ENCODE measurements around the gene TUBA1A.
"Not testable (repeated sequence)": the region's sequence is repeated elsewhere in the genome, so short reads cannot be mapped to it uniquely, and the experiment has no call there.

The TUBA1A gene

DNA sequence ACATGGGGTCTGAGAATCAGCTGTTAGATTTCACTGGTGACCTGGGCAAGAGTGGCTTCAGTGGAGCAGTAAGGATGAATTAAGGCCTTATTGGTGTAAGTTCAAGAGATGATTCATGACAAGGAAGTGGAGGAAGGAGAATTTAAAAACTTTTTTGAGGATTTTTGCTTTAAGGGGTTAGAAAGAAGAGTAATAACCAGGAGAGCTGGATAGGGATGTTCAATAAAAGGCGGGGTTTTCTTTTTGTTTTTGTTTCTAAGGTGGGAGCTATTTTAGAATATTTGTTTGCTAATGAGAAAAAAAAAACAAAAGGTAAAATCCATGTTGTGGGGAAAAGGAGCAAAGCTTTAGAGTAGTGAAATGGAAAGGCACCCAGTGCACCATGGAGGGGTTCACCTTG, 42.5 kb downstream of the TUBA1A start:
- DNase-seq (ENCODE audit: low read depth), result no peak
- TF ChIP-seq, protein P1, sequence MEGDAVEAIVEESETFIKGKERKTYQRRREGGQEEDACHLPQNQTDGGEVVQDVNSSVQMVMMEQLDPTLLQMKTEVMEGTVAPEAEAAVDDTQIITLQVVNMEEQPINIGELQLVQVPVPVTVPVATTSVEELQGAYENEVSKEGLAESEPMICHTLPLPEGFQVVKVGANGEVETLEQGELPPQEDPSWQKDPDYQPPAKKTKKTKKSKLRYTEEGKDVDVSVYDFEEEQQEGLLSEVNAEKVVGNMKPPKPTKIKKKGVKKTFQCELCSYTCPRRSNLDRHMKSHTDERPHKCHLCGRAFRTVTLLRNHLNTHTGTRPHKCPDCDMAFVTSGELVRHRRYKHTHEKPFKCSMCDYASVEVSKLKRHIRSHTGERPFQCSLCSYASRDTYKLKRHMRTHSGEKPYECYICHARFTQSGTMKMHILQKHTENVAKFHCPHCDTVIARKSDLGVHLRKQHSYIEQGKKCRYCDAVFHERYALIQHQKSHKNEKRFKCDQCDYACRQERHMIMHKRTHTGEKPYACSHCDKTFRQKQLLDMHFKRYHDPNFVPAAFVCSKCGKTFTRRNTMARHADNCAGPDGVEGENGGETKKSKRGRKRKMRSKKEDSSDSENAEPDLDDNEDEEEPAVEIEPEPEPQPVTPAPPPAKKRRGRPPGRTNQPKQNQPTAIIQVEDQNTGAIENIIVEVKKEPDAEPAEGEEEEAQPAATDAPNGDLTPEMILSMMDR (IDR thresholded peaks at IDR 0.05; ENCODE audit: low read depth, low read length, missing control alignments), result no peak
- H3K4me3 ChIP-seq (ENCODE audit: low read depth, low read length), result no peak overlapping the region

GRCh38 chr12:49144384-49144783, 44.5 kb downstream of the TUBA1A start:
- no peak overlapping the region for H3K4me3 ChIP-seq (ENCODE audit: low read depth, low read length)
- DNase-seq (ENCODE audit: low read depth), result no peak
- TF ChIP-seq, protein P1 (IDR thresholded peaks at IDR 0.05; ENCODE audit: low read depth, low read length, missing control alignments), result no peak

GRCh38 chr12:49138999-49139398, 49.9 kb downstream of the TUBA1A start:
- no peak for DNase-seq (ENCODE audit: low read depth)
- TF ChIP-seq, protein P1 (IDR thresholded peaks at IDR 0.05; ENCODE audit: low read depth, low read length, missing control alignments), result no peak
- no peak overlapping the region for H3K4me3 ChIP-seq (ENCODE audit: low read depth, low read length)

DNA sequence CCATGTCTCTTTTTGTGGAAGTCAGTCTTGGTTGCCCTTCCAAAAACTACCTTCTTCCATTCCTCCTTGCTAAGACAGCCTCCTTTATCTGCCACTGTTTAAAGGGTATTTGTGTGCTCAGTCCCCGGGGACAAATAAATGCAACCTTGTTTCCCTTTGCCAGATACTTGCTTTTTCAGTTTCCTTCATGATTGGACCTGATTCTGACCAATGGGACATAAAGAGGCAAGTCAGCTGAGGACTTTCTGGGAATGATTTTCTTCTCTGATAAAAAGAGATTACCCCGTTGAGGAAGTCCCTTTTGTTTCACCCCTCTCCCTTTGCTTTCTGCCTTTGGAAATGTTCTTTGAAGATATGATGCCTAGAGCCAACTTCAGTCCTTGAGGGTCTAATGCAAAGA, 50.3 kb downstream of the TUBA1A start:
- no peak for DNase-seq (ENCODE audit: low read depth)
- TF ChIP-seq, protein P1 (IDR thresholded peaks at IDR 0.05; ENCODE audit: low read depth, low read length, missing control alignments), result no peak
- H3K4me3 ChIP-seq (ENCODE audit: low read depth, low read length), result no peak overlapping the region

- no peak overlapping the region for H3K4me3 ChIP-seq (ENCODE audit: low read depth, low read length)
- TF ChIP-seq, protein P1 (IDR thresholded peaks at IDR 0.05; ENCODE audit: low read depth, low read length, missing control alignments), result no peak
- DNase-seq (ENCODE audit: low read depth), result no peak
Measured at GRCh38 chr12:49137476-49137875, 51.4 kb downstream of the TUBA1A start.

DNA sequence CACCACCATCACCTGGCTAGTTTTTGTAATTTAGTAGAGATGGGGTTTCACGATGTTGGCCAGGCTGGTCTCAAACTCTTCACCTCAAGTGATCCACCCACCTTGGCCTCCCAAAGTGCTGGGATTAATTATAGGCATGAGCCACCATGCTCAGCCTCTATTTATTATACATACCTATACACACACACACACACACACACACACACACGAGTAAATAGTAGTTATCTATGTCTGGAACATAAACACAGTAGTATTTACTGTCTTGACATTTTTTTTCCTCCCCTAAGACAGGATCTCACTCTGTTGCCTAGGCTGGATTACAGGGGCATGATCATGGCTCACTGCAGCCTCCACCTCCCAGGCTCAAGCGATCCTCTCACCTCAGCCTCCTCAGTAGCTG, 51.9 kb downstream of the TUBA1A start:
- not testable (repeated sequence) for DNase-seq (ENCODE audit: low read depth); H3K4me3 ChIP-seq (ENCODE audit: low read depth, low read length)

Data from GM12864 (cell line).